ENCODE measurements around the gene RHBDD1.

GRCh38 chr2:226906163-226906693 is 70.4 kb downstream of the RHBDD1 start:
- TF ChIP-seq CTCF (IDR thresholded peaks at IDR 0.05) (no peak), EZH2 (IDR thresholded peaks at IDR 0.05; ENCODE audit: borderline replicate concordance, insufficient read depth, low read depth, low read length, poor library complexity, severe bottlenecking) (no peak)
